Measurements from ENCODE around the gene BICRA. TPM values are rescaled to one million over a fixed set of nuclear protein-coding genes. Genes with fewer than 3 reads are reported as not detected.
A peak's percentile ranks its signal among the peaks of the same experiment; 100 is the strongest.

BICRA gene
- polyA plus RNA-seq, 3 donors: 0.08 to 4.6 TPM; not detected in 1

DNA sequence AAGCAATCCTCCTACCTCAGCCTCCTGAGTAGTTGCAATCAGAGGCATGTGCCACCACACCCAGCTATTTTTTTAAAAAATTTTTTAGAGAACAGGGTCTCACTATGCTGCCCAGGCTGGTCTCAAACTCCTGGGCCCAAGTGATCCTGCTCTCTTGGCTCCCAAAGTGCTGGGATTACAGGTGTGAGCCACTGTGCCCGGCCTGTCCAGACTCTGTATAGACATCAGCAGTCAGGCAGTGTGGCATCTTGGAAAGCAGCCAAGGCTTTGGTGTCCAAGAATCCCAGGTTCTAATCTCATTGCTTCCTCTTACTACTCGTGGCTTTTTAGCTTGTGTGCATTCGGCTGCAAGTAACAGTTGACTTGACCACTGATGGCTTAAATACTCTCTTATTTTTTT, 43.4 kb downstream of the BICRA start:
- H3K27me3 ChIP-seq (ENCODE audit: control insufficient read depth in 2 of 2, insufficient read depth in 2 of 2, low read length in 2 of 2): no peaks in the 10 kb centered on the region
- H3K79me2 ChIP-seq (ENCODE audit: insufficient read depth, low read length): peaks cover 74% of the 10 kb centered on the region
- 100% methylated on average over 1 of the region's 3 CpGs for WGBS (ENCODE audit: insufficient coverage)
- H3K4me3 ChIP-seq (replicated peaks in 1 of 3; ENCODE audit: low read depth in 2 of 3, low read length in 3 of 3): no peak overlapping the region
- Mint-ChIP-seq H3K27ac (no peak overlapping the region), H3K9me3 (no peaks in the 10 kb centered on the region), H3K4me3 (no peak overlapping the region), H3K4me1 (peaks cover 5% of the 10 kb centered on the region), H3K27me3 (ENCODE audit: low read depth in 3 of 3) (peaks cover 0 to 3% (median 2%) of the 10 kb centered on the region in 3 donors), H3K36me3 (peaks cover 31 to 38% of the 10 kb centered on the region in 2 donors)
- peaks cover 92% of the 10 kb centered on the region for H4K20me1 ChIP-seq (ENCODE audit: insufficient read depth, low read length)
- H3K9me3 ChIP-seq (replicated peaks in 1 of 2; ENCODE audit: control insufficient read depth in 1 of 2, insufficient read depth in 1 of 2, low read length in 2 of 2): no peaks in the 10 kb centered on the region
- intact Hi-C loops (cut with micrococcal nuclease): no loop called here
- TF ChIP-seq, protein P1, sequence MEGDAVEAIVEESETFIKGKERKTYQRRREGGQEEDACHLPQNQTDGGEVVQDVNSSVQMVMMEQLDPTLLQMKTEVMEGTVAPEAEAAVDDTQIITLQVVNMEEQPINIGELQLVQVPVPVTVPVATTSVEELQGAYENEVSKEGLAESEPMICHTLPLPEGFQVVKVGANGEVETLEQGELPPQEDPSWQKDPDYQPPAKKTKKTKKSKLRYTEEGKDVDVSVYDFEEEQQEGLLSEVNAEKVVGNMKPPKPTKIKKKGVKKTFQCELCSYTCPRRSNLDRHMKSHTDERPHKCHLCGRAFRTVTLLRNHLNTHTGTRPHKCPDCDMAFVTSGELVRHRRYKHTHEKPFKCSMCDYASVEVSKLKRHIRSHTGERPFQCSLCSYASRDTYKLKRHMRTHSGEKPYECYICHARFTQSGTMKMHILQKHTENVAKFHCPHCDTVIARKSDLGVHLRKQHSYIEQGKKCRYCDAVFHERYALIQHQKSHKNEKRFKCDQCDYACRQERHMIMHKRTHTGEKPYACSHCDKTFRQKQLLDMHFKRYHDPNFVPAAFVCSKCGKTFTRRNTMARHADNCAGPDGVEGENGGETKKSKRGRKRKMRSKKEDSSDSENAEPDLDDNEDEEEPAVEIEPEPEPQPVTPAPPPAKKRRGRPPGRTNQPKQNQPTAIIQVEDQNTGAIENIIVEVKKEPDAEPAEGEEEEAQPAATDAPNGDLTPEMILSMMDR (IDR thresholded peaks at IDR 0.05): no peak
- no peak overlapping the region for H3K27ac ChIP-seq (ENCODE audit: low read depth in 1 of 2, low read length in 2 of 2)
- no peak overlapping the region for H3K9ac ChIP-seq (ENCODE audit: insufficient read depth, low read length, poor library complexity, severe bottlenecking)
- no peak for DNase-seq
- peaks cover 0 to 36% of the 10 kb centered on the region in 2 donors for H3K36me3 ChIP-seq (replicated peaks in 1 of 2; ENCODE audit: control insufficient read depth in 1 of 2, insufficient read depth in 2 of 2, low read length in 2 of 2)
- H2AFZ ChIP-seq (ENCODE audit: insufficient read depth, low read depth, low read length, poor library complexity, severe bottlenecking): no peak overlapping the region
- H3K4me1 ChIP-seq (ENCODE audit: control insufficient read depth in 1 of 2, insufficient read depth in 2 of 2, low read length in 2 of 2): no peaks in the 10 kb centered on the region
- no peak overlapping the region for H3K4me2 ChIP-seq (replicated peaks; ENCODE audit: extremely low read depth, low read length, poor library complexity, severe bottlenecking)

DNA sequence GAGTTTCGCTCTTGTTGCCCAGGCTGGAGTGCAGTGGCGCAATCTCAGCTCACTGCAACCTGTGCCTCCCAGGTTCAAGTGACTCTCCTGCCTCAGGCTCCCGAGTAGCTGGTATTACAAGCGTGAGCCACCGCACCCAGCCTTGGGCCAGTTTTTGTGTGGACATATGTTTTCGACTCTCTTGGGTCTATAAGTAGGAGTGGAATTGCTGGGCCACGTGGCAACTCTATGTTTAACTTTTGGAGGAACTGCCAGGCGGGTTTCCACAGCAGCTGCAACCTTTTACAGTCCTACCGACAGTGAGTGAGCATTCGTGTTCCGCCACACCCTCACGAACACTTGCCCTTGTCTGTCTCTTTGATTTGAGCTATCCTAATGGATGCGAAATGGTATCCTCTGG, 44.9 kb downstream of the BICRA start:
- no peaks in the 10 kb centered on the region for H3K4me1 Mint-ChIP-seq
- H3K9me3 Mint-ChIP-seq: no peaks in the 10 kb centered on the region
- Histone ChIP-seq H3K27me3 (ENCODE audit: control insufficient read depth in 2 of 2, insufficient read depth in 2 of 2, low read length in 2 of 2) (no peaks in the 10 kb centered on the region), H2AFZ (ENCODE audit: insufficient read depth, low read depth, low read length, poor library complexity, severe bottlenecking) (no peak overlapping the region), H3K36me3 (replicated peaks in 1 of 2; ENCODE audit: control insufficient read depth in 1 of 2, insufficient read depth in 2 of 2, low read length in 2 of 2) (peaks cover 0 to 46% of the 10 kb centered on the region in 2 donors), H3K4me2 (replicated peaks; ENCODE audit: extremely low read depth, low read length, poor library complexity, severe bottlenecking) (no peak overlapping the region), H4K20me1 (ENCODE audit: insufficient read depth, low read length) (peaks cover 93% of the 10 kb centered on the region), H3K9ac (ENCODE audit: insufficient read depth, low read length, poor library complexity, severe bottlenecking) (no peak overlapping the region), H3K27ac (ENCODE audit: low read depth in 1 of 2, low read length in 2 of 2) (no peak overlapping the region), H3K9me3 (replicated peaks in 1 of 2; ENCODE audit: control insufficient read depth in 1 of 2, insufficient read depth in 1 of 2, low read length in 2 of 2) (no peaks in the 10 kb centered on the region), H3K79me2 (ENCODE audit: insufficient read depth, low read length) (peaks cover 77% of the 10 kb centered on the region), H3K4me1 (ENCODE audit: control insufficient read depth in 1 of 2, insufficient read depth in 2 of 2, low read length in 2 of 2) (no peaks in the 10 kb centered on the region), H3K4me3 (replicated peaks in 1 of 3; ENCODE audit: low read depth in 2 of 3, low read length in 3 of 3) (no peak overlapping the region)
- no peak overlapping the region for H3K4me3 Mint-ChIP-seq
- intact Hi-C loops (cut with micrococcal nuclease): no loop called here
- TF ChIP-seq, protein P1 (IDR thresholded peaks at IDR 0.05): no peak
- H3K36me3 Mint-ChIP-seq: peaks cover 39 to 52% of the 10 kb centered on the region in 2 donors
- WGBS (ENCODE audit: insufficient coverage): 93% methylated on average over 9 of the region's 13 CpGs
- DNase-seq: no peak
- peaks cover 0 to 3% (median 2%) of the 10 kb centered on the region in 3 donors for H3K27me3 Mint-ChIP-seq (ENCODE audit: low read depth in 3 of 3)
- H3K27ac Mint-ChIP-seq: peak overlapping the region in 1 of 7 donors; percentile 58

Measured in CD14-positive monocyte (primary cell).